GM12878 (cell line): ENCODE data around the gene WEE2. TPM values are rescaled to one million over a fixed set of nuclear protein-coding genes. Genes with fewer than 3 reads are reported as not detected.

Source experiments
- ATAC-seq: fragments of 200-7000 bp; cut with Tn5 transposase; 3 replicates; pipeline ENCODE4 v1.9.1; 2020; ENCODE audit warnings: mild to moderate bottlenecking, moderate library complexity
- BruUV-seq: library from RNA; stranded (reverse); fragments of 400-500 nt; replicated peaks from 2 replicates; lab custom pipeline; 2021; lab: Mats Ljungman, UMichigan
- CTCF ChIA-PET: fragments of 300-600 bp; sonication (Branson Sonifier 250); formaldehyde crosslinking; extraction: SDS; loops from one replicate; lab custom pipeline; 2021; ENCODE audit warnings: inconsistent platforms; lab: Yijun Ruan, JAX
- POLR2A ChIA-PET: fragments of 350-600 bp; formaldehyde crosslinking; extraction: SDS; loops from one replicate; lab custom pipeline; 2021; ENCODE audit warnings: inconsistent platforms; lab: Charles Lee
- RAD21 ChIA-PET: fragments of 300-600 bp; sonication (Branson Sonifier 250); formaldehyde crosslinking; loops from one replicate; lab custom pipeline; 2023; ENCODE audit warnings: antibody characterized with exemption; ENCODE audit not compliant: unreplicated experiment; lab: Charles Lee
- SMC1A ChIA-PET: fragments of 300-600 bp; sonication (Branson Sonifier 250); formaldehyde crosslinking; loops from one replicate; lab custom pipeline; 2023; ENCODE audit not compliant: unreplicated experiment, uncharacterized antibody; lab: Charles Lee
- DNase-seq: peaks from one replicate; pipeline ENCODE4 v3.0.0-alpha.2; 2011; ENCODE audit warnings: low read depth, low spot score
- FAIRE-seq: peaks from 3 replicates; lab custom pipeline; 2011; peaks lifted over from hg19 to GRCh38; lab: Jason Lieb, UNC
- H2AFZ ChIP-seq: 2 replicates; pipeline ENCODE4 v1.6.0; 2011; ENCODE audit warnings: low read depth, low read length, control low read depth; ENCODE audit not compliant: control insufficient read depth
- H3K27ac ChIP-seq: 2 replicates; pipeline ENCODE4 v1.5.1; 2011; ENCODE audit warnings: control low read depth; ENCODE audit not compliant: control insufficient read depth, insufficient read depth
- H3K27me3 ChIP-seq, 2 experiments: replicated peaks in 1 of 2; 2 replicates each; pipeline versions ENCODE4 v1.6.0 to v1.6.1; 2011; ENCODE audit warnings: low read length in 1 of 2; ENCODE audit not compliant: control insufficient read depth in 2 of 2, insufficient read depth in 2 of 2
- H3K36me3 ChIP-seq, 2 experiments: 2 replicates each; pipeline ENCODE4 v1.5.1; 2011; ENCODE audit warnings: low read length in 1 of 2; ENCODE audit not compliant: control insufficient read depth in 2 of 2, insufficient read depth in 2 of 2
- H3K4me1 ChIP-seq: 2 replicates; pipeline ENCODE4 v1.6.1; 2011; ENCODE audit warnings: mild to moderate bottlenecking, low read length, moderate library complexity, mixed read lengths; ENCODE audit not compliant: control insufficient read depth, insufficient read depth
- H3K4me2 ChIP-seq: 2 replicates; pipeline ENCODE4 v1.6.0; 2011; ENCODE audit warnings: control low read depth; ENCODE audit not compliant: control insufficient read depth, insufficient read depth
- H3K4me3 ChIP-seq: fragments of 200-600 bp; sonication (generic); 2 replicates; pipeline ENCODE4 v1.5.1; 2016
- H3K79me2 ChIP-seq: 2 replicates; pipeline ENCODE4 v1.6.0; 2011; ENCODE audit warnings: low read length; ENCODE audit not compliant: control insufficient read depth, insufficient read depth
- H3K9ac ChIP-seq: 2 replicates; pipeline ENCODE4 v1.8.0; 2011; ENCODE audit warnings: low read length, control low read depth, mixed read lengths; ENCODE audit not compliant: control insufficient read depth, insufficient read depth
- H3K9me3 ChIP-seq: replicated peaks from 3 replicates; pipeline ENCODE4 v1.5.1; 2011; ENCODE audit warnings: mild to moderate bottlenecking, low read length; ENCODE audit not compliant: control insufficient read depth, insufficient read depth
- H4K20me1 ChIP-seq: 2 replicates; pipeline ENCODE4 v1.6.0; 2011; ENCODE audit not compliant: control insufficient read depth, insufficient read depth
- CHD4 ChIP-seq: fragments of 200-600 bp; sonication (generic); IDR thresholded peaks from 2 replicates; pipeline ENCODE4 v1.6.1; 2016; ENCODE audit warnings: mild to moderate bottlenecking
- CREB1 ChIP-seq: IDR thresholded peaks from 2 replicates; pipeline ENCODE4 v1.6.1; 2012; ENCODE audit warnings: low read depth, mild to moderate bottlenecking, inconsistent platforms
- FOXK2 ChIP-seq: fragments of 450-650 bp; IDR thresholded peaks from 2 replicates; pipeline ENCODE4 v1.6.1; 2017; ENCODE audit warnings: mild to moderate bottlenecking, moderate library complexity
- HCFC1 ChIP-seq: fragments of 150-350 bp; IDR thresholded peaks from 2 replicates; pipeline ENCODE4 v1.6.1; 2014; ENCODE audit warnings: low read length
- KDM1A ChIP-seq: fragments of 200-600 bp; sonication (generic); IDR thresholded peaks from 2 replicates; pipeline ENCODE4 v1.6.1; 2016; ENCODE audit warnings: borderline replicate concordance
- MTA2 ChIP-seq: fragments of 450-650 bp; IDR thresholded peaks from 2 replicates; pipeline ENCODE4 v1.6.1; 2016; ENCODE audit warnings: low read depth, mild to moderate bottlenecking, moderate library complexity
- POLR2A ChIP-seq: IDR thresholded peaks from 2 replicates; pipeline ENCODE4 v1.6.1; 2011; ENCODE audit warnings: low read depth, mild to moderate bottlenecking, low read length
- SREBF1 ChIP-seq: IDR thresholded peaks from 2 replicates; pipeline ENCODE4 v1.6.1; 2012; ENCODE audit warnings: mild to moderate bottlenecking, low read length
- TCF12 ChIP-seq: IDR thresholded peaks from 2 replicates; pipeline ENCODE4 v1.6.1; 2011; ENCODE audit warnings: low read depth, mild to moderate bottlenecking, low read length
- TCF7 ChIP-seq: IDR thresholded peaks from 2 replicates; pipeline ENCODE4 v1.6.1; 2014; ENCODE audit warnings: antibody characterized with exemption, borderline replicate concordance
- ZZZ3 ChIP-seq: IDR thresholded peaks from 2 replicates; pipeline ENCODE4 v1.6.1; 2011; ENCODE audit warnings: low read depth; ENCODE audit not compliant: control insufficient read depth, insufficient read length
- WGBS: methylation state at CpG from one replicate; pipeline ENCODE4 v1.1.6; 2016; ENCODE audit warnings: low lambda C conversion rate; ENCODE audit not compliant: insufficient replicate concordance, insufficient coverage; ENCODE audit errors: missing lambda C conversion rate; 5-methylcytosine and 5-hydroxymethylcytosine counted together
- in situ Hi-C: fragments of 300-500 bp; cut with MboI; formaldehyde crosslinking; loops from 9 replicates; pipeline ENCODE4 v1.14.3; 2018; ENCODE audit warnings: mixed read lengths
- intact Hi-C: fragments of 100-400 bp; cut with micrococcal nuclease; formaldehyde crosslinking; loops from one replicate; pipeline ENCODE4 v1.14.2; 2022; ENCODE audit not compliant: unreplicated experiment
- polyA plus RNA-seq, 11 experiments: library from polyadenylated mRNA; depleted of rRNA in 4 of 11; unstranded in 6 of 11; stranded (reverse) in 5 of 11; fragments of >200 nt; fragmentation: Nextera tagmentation in 4 of 11; fragmentation: Illumina TruSeq in 1 of 11; extraction: Ambion mirVana in 4 of 11; extraction: Trizol in 1 of 11; gene quantifications; 1 replicate in 1 of 11; 2 replicates in 10 of 11; pipeline versions ENCODE4 v1.2.1 to v1.2.3, GENCODE V29; 2011 to 2016; ENCODE audit warnings: inconsistent platforms in 2 of 11, missing spikeins in 2 of 11, low read depth in 1 of 11
- total RNA-seq, 4 experiments: library from RNA; depleted of rRNA in 3 of 4; stranded (reverse); fragments of >200 nt in 3 of 4; fragmentation: Illumina TruSeq in 1 of 4; extraction: Trizol in 1 of 4; gene quantifications; 2 replicates each; pipeline versions ENCODE4 v1.2.1 to v1.2.3, GENCODE V29; 2013 to 2021
- TF ChIP-seq, protein P1 (sequence below): fragments of 450-650 bp; IDR thresholded peaks from 2 replicates; pipeline ENCODE4 v1.6.1; 2017; ENCODE audit warnings: mild to moderate bottlenecking
- TF ChIP-seq, protein P2 (sequence below), 3 experiments: IDR thresholded peaks in 2 of 3; conservative IDR thresholded peaks in 1 of 3; 2 replicates each; pipeline ENCODE4 v1.5.1; 2011; ENCODE audit warnings: low read depth in 3 of 3, low read length in 3 of 3, mild to moderate bottlenecking in 3 of 3, control low read depth in 2 of 3, moderate library complexity in 2 of 3, inconsistent platforms in 1 of 3, mixed read lengths in 1 of 3; ENCODE audit not compliant: control insufficient read depth in 2 of 3, insufficient read depth in 1 of 3; ENCODE audit errors: extremely low read depth in 1 of 3

Gene WEE2
- total and polyA plus RNA-seq, 10 of the 15 experiments (the other 5 are each of a cell fraction or from before 2014, with no cell fraction given), result 0.02 to 0.03 (median 0.03) TPM; not detected in 7

DNA sequence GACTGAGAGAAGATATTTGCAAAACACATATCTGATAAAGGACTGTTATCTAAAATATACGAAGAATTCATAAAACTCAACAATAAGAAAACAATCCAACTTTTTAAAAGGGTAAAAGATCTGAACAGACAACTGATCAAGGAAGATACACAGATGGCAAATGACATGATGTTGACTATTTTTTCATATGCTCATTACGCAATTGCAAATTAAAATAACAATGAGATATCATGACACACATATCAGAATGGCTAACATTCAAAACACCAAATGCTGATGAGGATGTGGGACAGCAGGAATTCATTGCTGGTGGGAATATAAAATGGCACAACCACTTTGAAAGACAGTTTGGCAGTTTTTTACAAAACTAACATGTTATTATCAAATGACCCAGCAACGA lies 15.1 kb upstream of the WEE2 start:
- 95% methylated on average over 3 of the region's 3 CpGs for WGBS
- CTCF ChIA-PET, result interaction anchor here (0.9 to 1.9 kb wide), 4 partner anchors 9 to 43 kb away, joined by 3 to 6 read pairs (median 4); no protein-coding TSS in a partner anchor
- in situ Hi-C loops, result no loop called here
- ATAC-seq, result no peak
- H3K79me2 ChIP-seq, result peaks cover 18% of the 10 kb centered on the region
- BruUV-seq, result no TSS peak
- H3K4me3 ChIP-seq, result no peak overlapping the region
- RAD21 ChIA-PET, result no interaction called here
- no peaks in the 10 kb centered on the region for H3K27me3 ChIP-seq
- H3K9ac ChIP-seq, result no peak overlapping the region
- H3K4me1 ChIP-seq, result no peaks in the 10 kb centered on the region
- H3K27ac ChIP-seq, result no peak overlapping the region
- no peak for DNase-seq
- H4K20me1 ChIP-seq, result no peaks in the 10 kb centered on the region
- H2AFZ ChIP-seq, result no peak overlapping the region
- no peaks in the 10 kb centered on the region for H3K36me3 ChIP-seq
- H3K4me2 ChIP-seq, result no peak overlapping the region
- intact Hi-C loops, result no loop called here
- peak; percentile 7 for FAIRE-seq
- H3K9me3 ChIP-seq, result no peaks in the 10 kb centered on the region
- TF ChIP-seq ZZZ3 (no peak), MTA2 (no peak), TCF12 (no peak), KDM1A (no peak), FOXK2 (no peak)
- TF ChIP-seq, all 136 proteins: peak for 0
- ChIA-PET POLR2A (interaction anchor here (1.1 kb wide), 1 partner anchor 10 kb away, joined by 5 read pairs; no protein-coding TSS in a partner anchor), SMC1A (interaction anchor here (0.6 to 1.3 kb wide), 3 partner anchors 9 to 39 kb away, joined by 3 to 4 read pairs (median 3); no protein-coding TSS in a partner anchor)

DNA sequence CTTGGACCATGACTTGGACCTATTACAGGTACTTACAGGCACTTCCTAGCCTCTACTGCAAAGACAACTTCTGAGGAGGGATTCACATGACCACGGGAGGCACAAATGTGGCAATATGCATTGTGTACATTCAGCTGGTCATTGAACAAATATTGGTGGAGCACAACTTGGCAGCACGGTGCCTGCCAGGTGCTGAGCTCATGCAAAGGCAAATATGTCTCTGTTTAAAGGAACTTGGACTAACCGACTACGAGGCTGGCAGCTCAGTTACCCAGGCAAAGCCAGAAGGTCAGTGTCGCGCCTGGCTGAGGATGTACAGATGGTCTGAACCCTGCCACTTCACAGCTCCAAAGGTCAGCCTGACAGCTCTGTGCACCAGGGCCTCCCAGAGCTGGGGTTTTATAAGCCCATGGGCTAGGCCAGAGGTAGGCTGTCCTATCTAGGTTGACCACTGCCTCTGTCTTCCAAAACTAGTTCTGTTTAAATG lies 12.3 kb upstream of the WEE2 start:
- Histone ChIP-seq H3K4me2 (no peak overlapping the region), H4K20me1 (no peaks in the 10 kb centered on the region), H3K9me3 (no peaks in the 10 kb centered on the region), H3K27ac (no peak overlapping the region), H3K4me3 (no peak overlapping the region), H3K4me1 (no peaks in the 10 kb centered on the region), H3K9ac (no peak overlapping the region), H3K27me3 (no peaks in the 10 kb centered on the region), H2AFZ (no peak overlapping the region), H3K79me2 (peaks cover 32% of the 10 kb centered on the region), H3K36me3 (no peaks in the 10 kb centered on the region)
- ChIA-PET RAD21 (interaction anchor here (1.2 kb wide), 1 partner anchor 47 kb away, joined by 5 read pairs; no protein-coding TSS in a partner anchor), POLR2A (no interaction called here), CTCF (interaction anchor here (1.1 to 2.5 kb wide), 4 partner anchors 10 to 90 kb away, joined by 5 to 11 read pairs (median 6); partner anchors contain the start of gene SSBP1), SMC1A (interaction anchor here (0.8 to 2.0 kb wide), 10 partner anchors 10 to 88 kb away, joined by 3 to 6 read pairs (median 4); partner anchors contain the start of genes SSBP1 and WEE2)
- FAIRE-seq (no peak), DNase-seq (no peak), ATAC-seq (peak; percentile 57)
- in situ Hi-C loops, result no loop called here
- intact Hi-C loops, result no loop called here
- WGBS, result 42% methylated on average over 6 of the region's 6 CpGs
- BruUV-seq, result no TSS peak
- TF ChIP-seq, protein P1, sequence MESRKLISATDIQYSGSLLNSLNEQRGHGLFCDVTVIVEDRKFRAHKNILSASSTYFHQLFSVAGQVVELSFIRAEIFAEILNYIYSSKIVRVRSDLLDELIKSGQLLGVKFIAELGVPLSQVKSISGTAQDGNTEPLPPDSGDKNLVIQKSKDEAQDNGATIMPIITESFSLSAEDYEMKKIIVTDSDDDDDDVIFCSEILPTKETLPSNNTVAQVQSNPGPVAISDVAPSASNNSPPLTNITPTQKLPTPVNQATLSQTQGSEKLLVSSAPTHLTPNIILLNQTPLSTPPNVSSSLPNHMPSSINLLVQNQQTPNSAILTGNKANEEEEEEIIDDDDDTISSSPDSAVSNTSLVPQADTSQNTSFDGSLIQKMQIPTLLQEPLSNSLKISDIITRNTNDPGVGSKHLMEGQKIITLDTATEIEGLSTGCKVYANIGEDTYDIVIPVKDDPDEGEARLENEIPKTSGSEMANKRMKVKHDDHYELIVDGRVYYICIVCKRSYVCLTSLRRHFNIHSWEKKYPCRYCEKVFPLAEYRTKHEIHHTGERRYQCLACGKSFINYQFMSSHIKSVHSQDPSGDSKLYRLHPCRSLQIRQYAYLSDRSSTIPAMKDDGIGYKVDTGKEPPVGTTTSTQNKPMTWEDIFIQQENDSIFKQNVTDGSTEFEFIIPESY, result no peak
- TF ChIP-seq POLR2A (no peak), SREBF1 (no peak), TCF7 (no peak), CREB1 (no peak), CHD4 (no peak), KDM1A (no peak), HCFC1 (no peak)
- TF ChIP-seq, protein P2, sequence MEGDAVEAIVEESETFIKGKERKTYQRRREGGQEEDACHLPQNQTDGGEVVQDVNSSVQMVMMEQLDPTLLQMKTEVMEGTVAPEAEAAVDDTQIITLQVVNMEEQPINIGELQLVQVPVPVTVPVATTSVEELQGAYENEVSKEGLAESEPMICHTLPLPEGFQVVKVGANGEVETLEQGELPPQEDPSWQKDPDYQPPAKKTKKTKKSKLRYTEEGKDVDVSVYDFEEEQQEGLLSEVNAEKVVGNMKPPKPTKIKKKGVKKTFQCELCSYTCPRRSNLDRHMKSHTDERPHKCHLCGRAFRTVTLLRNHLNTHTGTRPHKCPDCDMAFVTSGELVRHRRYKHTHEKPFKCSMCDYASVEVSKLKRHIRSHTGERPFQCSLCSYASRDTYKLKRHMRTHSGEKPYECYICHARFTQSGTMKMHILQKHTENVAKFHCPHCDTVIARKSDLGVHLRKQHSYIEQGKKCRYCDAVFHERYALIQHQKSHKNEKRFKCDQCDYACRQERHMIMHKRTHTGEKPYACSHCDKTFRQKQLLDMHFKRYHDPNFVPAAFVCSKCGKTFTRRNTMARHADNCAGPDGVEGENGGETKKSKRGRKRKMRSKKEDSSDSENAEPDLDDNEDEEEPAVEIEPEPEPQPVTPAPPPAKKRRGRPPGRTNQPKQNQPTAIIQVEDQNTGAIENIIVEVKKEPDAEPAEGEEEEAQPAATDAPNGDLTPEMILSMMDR (IDR thresholded peaks at IDR 0.05 in 2 of 3, conservative IDR thresholded peaks at IDR 0.05 in 1 of 3; ENCODE audit: control insufficient read depth in 2 of 3, extremely low read depth in 1 of 3, insufficient read depth in 1 of 3, low read depth in 3 of 3, low read length in 3 of 3), result no peak
